IMR-90 (cell line): ENCODE results near the gene FBXL16. TPM values are rescaled to one million over a fixed set of nuclear protein-coding genes. Genes with fewer than 3 reads are reported as not detected.

Experiments used
- ATAC-seq: fragments of 200-7000 bp; cut with Tn5 transposase; 2 replicates; pipeline ENCODE4 v1.9.1; 2020; ENCODE audit warnings: low read depth, mild to moderate bottlenecking, moderate library complexity
- BruUV-seq: library from RNA; stranded (reverse); fragments of 400-500 nt; replicated peaks from 2 replicates; lab custom pipeline; 2021; lab: Mats Ljungman, UMichigan
- CTCF ChIA-PET: fragments of 300-600 bp; formaldehyde crosslinking; extraction: SDS; loops from one replicate; lab custom pipeline; 2021; ENCODE audit warnings: antibody characterized with exemption; lab: Yijun Ruan, JAX
- POLR2A ChIA-PET: fragments of 300-600 bp; sonication (Branson Sonifier 250); formaldehyde crosslinking; loops from one replicate; lab custom pipeline; 2022; ENCODE audit warnings: antibody characterized with exemption; ENCODE audit not compliant: unreplicated experiment; lab: Charles Lee
- DNase-seq: peaks from one replicate; pipeline ENCODE4 v3.0.0; 2013
- H2AFZ ChIP-seq: replicated peaks from 2 replicates; pipeline ENCODE3; 2013; ENCODE audit warnings: low read length, mild to moderate bottlenecking; ENCODE audit not compliant: poor library complexity
- H2AK5ac ChIP-seq: 2 replicates; pipeline ENCODE4 v1.6.1; 2013; ENCODE audit warnings: low read depth, low read length, inconsistent platforms
- H2AK9ac ChIP-seq: replicated peaks from 2 replicates; pipeline ENCODE3; 2013; ENCODE audit warnings: mild to moderate bottlenecking, low read depth, low read length, moderate library complexity; ENCODE audit not compliant: poor library complexity
- H2BK120ac ChIP-seq: 2 replicates; pipeline ENCODE4 v1.6.1; 2013; ENCODE audit warnings: low read depth, low read length, inconsistent platforms
- H2BK15ac ChIP-seq: 3 replicates; pipeline ENCODE4 v1.6.1; 2013; ENCODE audit warnings: low read depth, low read length, inconsistent platforms
- H2BK20ac ChIP-seq: 2 replicates; pipeline ENCODE4 v1.6.1; 2013; ENCODE audit warnings: low read depth, mild to moderate bottlenecking, inconsistent platforms, low read length, moderate library complexity
- H2BK5ac ChIP-seq: 2 replicates; pipeline ENCODE4 v1.6.1; 2013; ENCODE audit warnings: mild to moderate bottlenecking, low read depth, low read length, inconsistent platforms; ENCODE audit not compliant: poor library complexity, severe bottlenecking
- H3K14ac ChIP-seq: replicated peaks from 2 replicates; pipeline ENCODE4 v1.6.1; 2013; ENCODE audit warnings: low read depth, low read length, inconsistent platforms
- H3K18ac ChIP-seq: 2 replicates; pipeline ENCODE4 v1.6.1; 2013; ENCODE audit warnings: low read depth, low read length, control low read depth
- H3K23ac ChIP-seq: 2 replicates; pipeline ENCODE4 v1.6.1; 2013; ENCODE audit warnings: low read depth, low read length, inconsistent platforms
- H3K27ac ChIP-seq: 2 replicates; pipeline ENCODE4 v1.5.1; 2013; ENCODE audit warnings: mild to moderate bottlenecking, control low read depth, low read length; ENCODE audit not compliant: insufficient read depth
- H3K27me3 ChIP-seq: 2 replicates; pipeline ENCODE4 v1.6.1; 2013; ENCODE audit warnings: low read length; ENCODE audit not compliant: control insufficient read depth, insufficient read depth
- H3K36me3 ChIP-seq: 2 replicates; pipeline ENCODE4 v1.6.1; 2013; ENCODE audit warnings: low read length, mixed read lengths; ENCODE audit not compliant: control insufficient read depth, insufficient read depth
- H3K4ac ChIP-seq: 2 replicates; pipeline ENCODE4 v1.6.1; 2013; ENCODE audit warnings: low read depth, low read length, inconsistent platforms
- H3K4me1 ChIP-seq: 2 replicates; pipeline ENCODE4 v1.6.1; 2013; ENCODE audit warnings: low read length, mixed read lengths; ENCODE audit not compliant: control insufficient read depth, insufficient read depth
- H3K4me2 ChIP-seq: 2 replicates; pipeline ENCODE4 v1.6.1; 2013; ENCODE audit warnings: low read depth, mild to moderate bottlenecking, control low read depth, low read length, moderate library complexity
- H3K4me3 ChIP-seq: 2 replicates; pipeline ENCODE4 v1.5.1; 2013; ENCODE audit warnings: low read depth, mild to moderate bottlenecking, control low read depth, low read length, moderate library complexity; ENCODE audit not compliant: insufficient read depth
- H3K56ac ChIP-seq: 2 replicates; pipeline ENCODE4 v1.6.1; 2013; ENCODE audit warnings: low read length, inconsistent platforms; ENCODE audit not compliant: insufficient read depth; ENCODE audit errors: extremely low read depth
- H3K79me1 ChIP-seq, 2 experiments: 2 replicates each; pipeline ENCODE4 v1.6.1; 2013; ENCODE audit warnings: low read length in 2 of 2, inconsistent platforms in 1 of 2, low read depth in 1 of 2
- H3K9ac ChIP-seq: 2 replicates; pipeline ENCODE4 v1.6.1; 2013; ENCODE audit warnings: low read depth, low read length, control low read depth
- H3K9me1 ChIP-seq: 2 replicates; pipeline ENCODE4 v1.6.1; 2013; ENCODE audit warnings: low read length, inconsistent platforms; ENCODE audit not compliant: insufficient read depth
- H3K9me3 ChIP-seq: 2 replicates; pipeline ENCODE4 v1.6.1; 2013; ENCODE audit warnings: low read length; ENCODE audit not compliant: control insufficient read depth, insufficient read depth
- H4K20me1 ChIP-seq: 2 replicates; pipeline ENCODE4 v1.6.1; 2013; ENCODE audit warnings: low read length, inconsistent platforms; ENCODE audit not compliant: insufficient read depth
- H4K5ac ChIP-seq: 2 replicates; pipeline ENCODE4 v1.6.1; 2013; ENCODE audit warnings: mild to moderate bottlenecking, low read depth, low read length, control low read depth
- H4K8ac ChIP-seq, 2 experiments: 2 replicates each; pipeline ENCODE4 v1.6.1; 2013; ENCODE audit warnings: low read depth in 2 of 2, low read length in 2 of 2, control low read depth in 1 of 2, inconsistent platforms in 1 of 2
- H4K91ac ChIP-seq: 2 replicates; pipeline ENCODE4 v1.6.1; 2013; ENCODE audit warnings: low read depth, low read length, inconsistent platforms; ENCODE audit not compliant: insufficient read depth
- NFE2L2 ChIP-seq: fragments of 150-350 bp; IDR thresholded peaks from 2 replicates; pipeline ENCODE4 v1.6.1; 2016; ENCODE audit warnings: low read depth, mild to moderate bottlenecking, low read length
- RCOR1 ChIP-seq: IDR thresholded peaks from 2 replicates; pipeline ENCODE4 v1.6.1; 2012; ENCODE audit warnings: mild to moderate bottlenecking, low read length, improper control_type of control experiment; ENCODE audit not compliant: insufficient replicate concordance
- USF2 ChIP-seq: fragments of 150-350 bp; IDR thresholded peaks from 2 replicates; pipeline ENCODE4 v1.6.1; 2017; ENCODE audit warnings: mild to moderate bottlenecking, antibody characterized with exemption, low read length, low read depth
- WGBS, 2 experiments: methylation state at CpG; one replicate each; pipeline versions ENCODE4 v1.1.5 to v1.1.7; 2013; ENCODE audit warnings: missing lambda C conversion rate in 2 of 2; ENCODE audit not compliant: insufficient read length in 1 of 2; ENCODE audit errors: extremely low coverage in 2 of 2; 5-methylcytosine and 5-hydroxymethylcytosine counted together
- dilution Hi-C: fragments of 300-500 bp; cut with HindIII; formaldehyde crosslinking; loops from one replicate; pipeline ENCODE4 v1.14.3; 2018; ENCODE audit warnings: low sequenced_read_pairs; ENCODE audit not compliant: unreplicated experiment
- in situ Hi-C: fragments of 300-500 bp; cut with MboI; formaldehyde crosslinking; loops from 3 replicates; pipeline ENCODE4 v1.14.3; 2019; ENCODE audit warnings: low sequenced_read_pairs, inconsistent platforms, mixed read lengths
- intact Hi-C: fragments of 100-400 bp; cut with micrococcal nuclease; formaldehyde crosslinking; loops from 2 replicates; pipeline ENCODE4 v1.10.0; 2022
- polyA plus RNA-seq, 3 experiments: library from polyadenylated mRNA; depleted of rRNA; stranded (reverse); fragments of >200 nt; gene quantifications; 2 replicates each; pipeline ENCODE4 v1.2.3, GENCODE V29; 2012; ENCODE audit warnings: low replicate concordance in 1 of 3
- total RNA-seq: library from RNA; depleted of rRNA; stranded (reverse); fragments of >200 nt; gene quantifications from 2 replicates; pipeline ENCODE4 v1.2.3, GENCODE V29; 2012
- TF ChIP-seq, protein P1 (sequence below): conservative IDR thresholded peaks from 2 replicates; pipeline ENCODE4 v1.5.1; 2012; ENCODE audit warnings: mild to moderate bottlenecking, low read depth, low read length, improper control_type of control experiment

Gene FBXL16
- total and polyA plus RNA-seq, 2 of the 4 experiments (the other 2 are of a cell fraction) = 0.18 to 2.2 TPM

DNA sequence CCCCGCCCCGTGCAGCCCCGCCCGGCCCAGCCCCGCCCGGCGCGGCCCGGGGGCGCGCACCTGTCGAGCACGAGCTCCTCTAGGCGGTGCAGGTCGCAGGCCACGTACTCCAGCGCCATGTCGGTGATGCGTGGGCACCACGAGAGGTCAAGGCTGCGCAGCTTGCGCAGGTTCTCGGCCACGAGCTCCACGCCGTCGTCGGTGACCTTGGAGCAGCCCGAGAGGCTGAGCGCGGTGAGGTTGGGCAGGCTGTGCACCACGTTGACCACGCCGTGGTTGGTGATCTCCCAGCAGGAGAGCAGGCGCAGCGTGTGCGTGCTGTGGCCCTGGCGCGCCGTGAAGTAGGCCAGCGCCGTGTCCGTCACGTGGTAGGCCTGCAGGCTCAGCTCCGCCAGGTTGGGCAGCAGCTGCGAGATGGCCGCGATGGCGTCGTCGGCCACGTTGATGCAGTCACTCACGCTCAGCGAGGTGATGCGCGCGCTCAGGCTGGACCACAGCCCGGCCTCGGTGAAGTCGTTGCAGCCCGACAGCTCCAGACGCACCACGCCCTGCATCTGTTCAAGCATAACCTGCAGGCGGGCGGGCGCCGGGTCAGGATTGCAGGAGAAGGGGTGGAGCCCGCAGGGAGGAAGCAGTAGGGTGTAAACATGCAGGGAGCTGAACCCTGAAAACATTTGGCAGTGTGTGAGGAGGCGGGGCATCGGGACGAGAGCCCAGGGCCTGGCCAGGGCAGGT, 10.1 kb downstream of the FBXL16 start:
- Histone ChIP-seq H4K8ac (no peak overlapping the region), H4K5ac (no peak overlapping the region), H2AK5ac (no peak overlapping the region), H3K36me3 (no peaks in the 10 kb centered on the region), H2AK9ac (no peak overlapping the region), H3K4me1 (peaks cover 3% of the 10 kb centered on the region; the same call in 1 of the 2 replicates), H3K9ac (no peak overlapping the region), H3K4ac (no peak overlapping the region), H3K9me3 (no peaks in the 10 kb centered on the region; the same call in 1 of the 2 replicates), H3K9me1 (peaks cover 4% of the 10 kb centered on the region; the same call in 1 of the 2 replicates), H2BK15ac (no peak overlapping the region), H4K91ac (no peak overlapping the region), H3K23ac (no peak overlapping the region), H2BK5ac (no peak overlapping the region), H3K18ac (no peak overlapping the region), H3K14ac (no peak overlapping the region), H3K27me3 (peaks cover 62% of the 10 kb centered on the region), H2AFZ (peak overlapping the region; percentile 78), H2BK120ac (no peak overlapping the region), H3K79me1 (no peaks in the 10 kb centered on the region), H2BK20ac (no peak overlapping the region), H4K20me1 (peaks cover 4% of the 10 kb centered on the region), H3K56ac (no peak overlapping the region), H3K4me2 (0 out of 2 replicates have a peak overlapping the region, but pooled peaks have one; percentile 22), H3K4me3 (no peak overlapping the region), H3K27ac (no peak overlapping the region)
- intact Hi-C loops = no loop called here
- ATAC-seq (peak; percentile 36), DNase-seq (no peak)
- POLR2A ChIA-PET = no interaction called here
- dilution Hi-C loops = no loop called here
- CTCF ChIA-PET = no interaction called here
- WGBS, 2 experiments = 3% methylated on average over 55 of the region's 71 CpGs; no CpG with 5 or more reads in 1 of the 2 experiments
- no TSS peak for BruUV-seq
- in situ Hi-C loops = no loop called here
- TF ChIP-seq, protein P1, sequence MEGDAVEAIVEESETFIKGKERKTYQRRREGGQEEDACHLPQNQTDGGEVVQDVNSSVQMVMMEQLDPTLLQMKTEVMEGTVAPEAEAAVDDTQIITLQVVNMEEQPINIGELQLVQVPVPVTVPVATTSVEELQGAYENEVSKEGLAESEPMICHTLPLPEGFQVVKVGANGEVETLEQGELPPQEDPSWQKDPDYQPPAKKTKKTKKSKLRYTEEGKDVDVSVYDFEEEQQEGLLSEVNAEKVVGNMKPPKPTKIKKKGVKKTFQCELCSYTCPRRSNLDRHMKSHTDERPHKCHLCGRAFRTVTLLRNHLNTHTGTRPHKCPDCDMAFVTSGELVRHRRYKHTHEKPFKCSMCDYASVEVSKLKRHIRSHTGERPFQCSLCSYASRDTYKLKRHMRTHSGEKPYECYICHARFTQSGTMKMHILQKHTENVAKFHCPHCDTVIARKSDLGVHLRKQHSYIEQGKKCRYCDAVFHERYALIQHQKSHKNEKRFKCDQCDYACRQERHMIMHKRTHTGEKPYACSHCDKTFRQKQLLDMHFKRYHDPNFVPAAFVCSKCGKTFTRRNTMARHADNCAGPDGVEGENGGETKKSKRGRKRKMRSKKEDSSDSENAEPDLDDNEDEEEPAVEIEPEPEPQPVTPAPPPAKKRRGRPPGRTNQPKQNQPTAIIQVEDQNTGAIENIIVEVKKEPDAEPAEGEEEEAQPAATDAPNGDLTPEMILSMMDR = no peak
- TF ChIP-seq USF2 = peak; percentile 58; the same call in 1 of the 2 replicates
- TF ChIP-seq RCOR1 = no peak
- TF ChIP-seq NFE2L2 = no peak
